ENCODE measurements around the gene DIP2B.

DIP2B gene

GRCh38 chr12:50584135-50584534 lies 79.3 kb downstream of the DIP2B start:
- TF ChIP-seq CTCF (IDR thresholded peaks at IDR 0.05; ENCODE audit: low read length, missing control alignments) = no peak
- DNase-seq (ENCODE audit: low read depth) = no peak
- H3K4me3 ChIP-seq (replicated peaks; ENCODE audit: low read depth, low read length) = no peak overlapping the region

- H3K4me3 ChIP-seq (replicated peaks; ENCODE audit: low read depth, low read length) = peak overlapping the region; percentile 21
- DNase-seq (ENCODE audit: low read depth) = peak; percentile 94
- no peak for TF ChIP-seq CTCF (IDR thresholded peaks at IDR 0.05; ENCODE audit: low read length, missing control alignments)
These were observed 85.1 kb downstream of the DIP2B start for GRCh38 chr12:50589650-50590435.

- no peak for DNase-seq (ENCODE audit: low read depth)
- no peak overlapping the region for H3K4me3 ChIP-seq (replicated peaks; ENCODE audit: low read depth, low read length)
- no peak for TF ChIP-seq CTCF (IDR thresholded peaks at IDR 0.05; ENCODE audit: low read length, missing control alignments)
These were observed 86.1 kb downstream of the DIP2B start for GRCh38 chr12:50590869-50591268.

GRCh38 chr12:50595667-50596066 lies 90.9 kb downstream of the DIP2B start:
- no peak overlapping the region for H3K4me3 ChIP-seq (replicated peaks; ENCODE audit: low read depth, low read length)
- no peak for DNase-seq (ENCODE audit: low read depth)
- TF ChIP-seq CTCF (IDR thresholded peaks at IDR 0.05; ENCODE audit: low read length, missing control alignments) = no peak

- peak; percentile 25 for TF ChIP-seq CTCF (IDR thresholded peaks at IDR 0.05; ENCODE audit: low read length, missing control alignments)
- peak; percentile 91 for DNase-seq (ENCODE audit: low read depth)
- peak overlapping the region; percentile 20 for H3K4me3 ChIP-seq (replicated peaks; ENCODE audit: low read depth, low read length)
These were observed 92.7 kb downstream of the DIP2B start for GRCh38 chr12:50597200-50598195.

- H3K4me3 ChIP-seq (replicated peaks; ENCODE audit: low read depth, low read length) = no peak overlapping the region
- peak; percentile 56 for DNase-seq (ENCODE audit: low read depth)
- TF ChIP-seq CTCF (IDR thresholded peaks at IDR 0.05; ENCODE audit: low read length, missing control alignments) = no peak
These were observed 93.6 kb downstream of the DIP2B start for GRCh38 chr12:50598321-50598862.
